ENCODE results near the gene RNF213.
A peak's percentile ranks its signal among the peaks of the same experiment; 100 is the strongest.

RNF213 gene

DNA sequence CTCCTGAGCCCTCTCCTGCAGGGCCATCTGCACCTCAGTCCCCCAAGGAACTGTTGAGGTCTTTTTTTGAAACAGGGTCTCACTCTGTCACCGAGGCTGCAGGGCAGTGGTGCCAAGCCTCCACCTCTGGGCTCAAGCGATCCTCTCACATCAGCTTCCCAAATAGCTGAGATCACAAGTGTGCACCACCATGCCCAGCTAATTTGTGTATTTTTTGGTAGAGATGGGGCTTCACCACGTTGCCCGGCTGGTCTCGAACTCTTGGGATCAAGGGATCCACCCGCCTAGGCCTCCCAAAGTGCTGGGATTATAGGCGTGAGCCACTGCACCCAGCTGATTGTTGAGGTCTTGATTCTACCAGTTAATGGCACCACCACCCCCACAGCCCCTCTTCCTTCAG, 126.4 kb downstream of the RNF213 start:
- H4K8ac ChIP-seq (ENCODE audit: low read depth, low read length), result no peak overlapping the region
- no peaks in the 10 kb centered on the region for H3K9me3 ChIP-seq (ENCODE audit: insufficient read depth, low read depth, low read length)
- no peak overlapping the region for H4K12ac ChIP-seq (ENCODE audit: low read depth, low read length)
- no peak overlapping the region for H3K23ac ChIP-seq (ENCODE audit: low read length)
- H3K4ac ChIP-seq (ENCODE audit: low read depth, low read length), result no peak overlapping the region
- H4K91ac ChIP-seq (ENCODE audit: low read depth, low read length), result no peak overlapping the region
- H3K4me3 ChIP-seq (ENCODE audit: low read depth, low read length), result no peak overlapping the region
- H3K27me3 ChIP-seq (ENCODE audit: insufficient read depth, low read length), result no peaks in the 10 kb centered on the region
- H3K18ac ChIP-seq (ENCODE audit: low read length), result no peak overlapping the region
- peaks cover 8 to 16% of the 10 kb centered on the region in 2 experiments for H3K4me1 ChIP-seq (ENCODE audit: control insufficient read depth in 1 of 2, insufficient read depth in 2 of 2, low read length in 2 of 2)
- H3K9ac ChIP-seq (ENCODE audit: low read length), result peak overlapping the region; percentile 22
- no peak overlapping the region for H3K14ac ChIP-seq (ENCODE audit: low read length)
- no peak overlapping the region for H3K27ac ChIP-seq (ENCODE audit: low read depth, low read length)
- WGBS (ENCODE audit: extremely low coverage, insufficient coverage, insufficient read length), result no CpG with 5 or more reads among the region's 7 CpGs
- no peak overlapping the region for H2BK5ac ChIP-seq (ENCODE audit: low read depth, low read length, poor library complexity)
- H3K79me1 ChIP-seq (ENCODE audit: low read length), result no peaks in the 10 kb centered on the region
- no peak for DNase-seq
- H2BK120ac ChIP-seq (ENCODE audit: insufficient read depth, low read length, poor library complexity), result no peak overlapping the region
- H3K79me2 ChIP-seq (ENCODE audit: control insufficient read depth, insufficient read depth, low read length, poor library complexity), result no peaks in the 10 kb centered on the region
- no peak overlapping the region for H2AK5ac ChIP-seq (ENCODE audit: low read length)
- no peak overlapping the region for H3K4me2 ChIP-seq (ENCODE audit: low read length)
- H2AFZ ChIP-seq (ENCODE audit: insufficient read depth, low read length, poor library complexity), result no peak overlapping the region
- peaks cover 50 to 53% of the 10 kb centered on the region in 2 experiments for H3K36me3 ChIP-seq (ENCODE audit: control insufficient read depth in 1 of 2, insufficient read depth in 2 of 2, low read length in 2 of 2)
- no peak overlapping the region for H2BK12ac ChIP-seq (ENCODE audit: low read length)

DNA sequence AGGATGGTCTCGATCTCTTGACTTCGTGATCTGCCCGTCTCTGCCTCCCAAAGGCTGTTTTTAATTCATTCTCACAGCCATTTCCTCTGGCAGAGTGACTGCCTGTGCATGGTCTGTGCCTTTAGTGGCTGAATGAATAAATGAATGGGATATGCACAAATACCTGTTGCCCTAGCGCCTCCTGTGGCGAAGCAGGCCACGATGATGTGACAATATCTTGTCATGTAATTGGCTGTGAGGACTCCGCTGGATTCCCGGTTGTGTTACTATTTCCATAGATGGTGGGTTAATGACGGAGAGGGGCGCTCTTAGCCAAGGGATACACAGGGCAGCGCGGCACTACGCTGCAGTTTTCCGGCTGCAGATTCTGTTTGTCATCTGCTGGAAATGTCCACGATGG, 127.5 kb downstream of the RNF213 start:
- no peak overlapping the region for H4K8ac ChIP-seq (ENCODE audit: low read depth, low read length)
- H3K4me3 ChIP-seq (ENCODE audit: low read depth, low read length), result no peak overlapping the region
- H3K14ac ChIP-seq (ENCODE audit: low read length), result no peak overlapping the region
- peaks cover 51 to 52% of the 10 kb centered on the region in 2 experiments for H3K36me3 ChIP-seq (ENCODE audit: control insufficient read depth in 1 of 2, insufficient read depth in 2 of 2, low read length in 2 of 2)
- H3K79me1 ChIP-seq (ENCODE audit: low read length), result no peaks in the 10 kb centered on the region
- no peak overlapping the region for H2BK120ac ChIP-seq (ENCODE audit: insufficient read depth, low read length, poor library complexity)
- no peak overlapping the region for H3K27ac ChIP-seq (ENCODE audit: low read depth, low read length)
- H3K4me1 ChIP-seq (ENCODE audit: control insufficient read depth in 1 of 2, insufficient read depth in 2 of 2, low read length in 2 of 2), result peaks cover 8 to 16% of the 10 kb centered on the region in 2 experiments
- H3K23ac ChIP-seq (ENCODE audit: low read length), result no peak overlapping the region
- H2AK5ac ChIP-seq (ENCODE audit: low read length), result no peak overlapping the region
- no peak for DNase-seq
- no peak overlapping the region for H3K9ac ChIP-seq (ENCODE audit: low read length)
- no peaks in the 10 kb centered on the region for H3K27me3 ChIP-seq (ENCODE audit: insufficient read depth, low read length)
- no peak overlapping the region for H4K91ac ChIP-seq (ENCODE audit: low read depth, low read length)
- H2BK5ac ChIP-seq (ENCODE audit: low read depth, low read length, poor library complexity), result no peak overlapping the region
- H2BK12ac ChIP-seq (ENCODE audit: low read length), result no peak overlapping the region
- no peaks in the 10 kb centered on the region for H3K79me2 ChIP-seq (ENCODE audit: control insufficient read depth, insufficient read depth, low read length, poor library complexity)
- no peak overlapping the region for H3K4me2 ChIP-seq (ENCODE audit: low read length)
- WGBS (ENCODE audit: extremely low coverage, insufficient coverage, insufficient read length), result no CpG with 5 or more reads among the region's 15 CpGs
- no peak overlapping the region for H2AFZ ChIP-seq (ENCODE audit: insufficient read depth, low read length, poor library complexity)
- no peak overlapping the region for H3K4ac ChIP-seq (ENCODE audit: low read depth, low read length)
- H4K12ac ChIP-seq (ENCODE audit: low read depth, low read length), result no peak overlapping the region
- no peak overlapping the region for H3K18ac ChIP-seq (ENCODE audit: low read length)
- no peaks in the 10 kb centered on the region for H3K9me3 ChIP-seq (ENCODE audit: insufficient read depth, low read depth, low read length)

DNA sequence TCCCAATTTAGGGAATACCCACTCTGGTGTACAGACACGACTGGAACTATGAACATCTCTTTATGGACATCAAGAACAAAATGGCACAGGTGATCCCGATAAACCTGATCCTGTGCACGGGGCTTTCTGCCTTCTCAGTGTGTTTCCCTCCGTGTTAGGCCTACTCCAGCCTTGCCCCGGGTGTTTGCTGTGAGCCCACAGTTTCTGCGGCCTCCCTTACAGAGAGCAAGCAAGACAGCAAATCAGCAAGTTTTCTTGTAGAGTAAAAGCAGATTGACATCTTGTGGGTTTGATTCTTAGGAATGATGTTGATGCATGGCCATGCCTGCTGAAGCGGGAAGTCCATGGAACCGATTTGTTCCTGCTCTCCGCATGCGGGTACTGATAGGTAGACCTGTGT, 127.9 kb downstream of the RNF213 start:
- Histone ChIP-seq H3K79me1 (ENCODE audit: low read length) (no peaks in the 10 kb centered on the region), H3K79me2 (ENCODE audit: control insufficient read depth, insufficient read depth, low read length, poor library complexity) (no peaks in the 10 kb centered on the region), H3K4me2 (ENCODE audit: low read length) (no peak overlapping the region), H3K27me3 (ENCODE audit: insufficient read depth, low read length) (no peaks in the 10 kb centered on the region), H3K4ac (ENCODE audit: low read depth, low read length) (no peak overlapping the region), H3K9ac (ENCODE audit: low read length) (no peak overlapping the region), H3K36me3 (ENCODE audit: control insufficient read depth in 1 of 2, insufficient read depth in 2 of 2, low read length in 2 of 2) (peaks cover 52% of the 10 kb centered on the region in 2 experiments), H3K18ac (ENCODE audit: low read length) (no peak overlapping the region), H3K14ac (ENCODE audit: low read length) (no peak overlapping the region), H3K23ac (ENCODE audit: low read length) (no peak overlapping the region), H4K91ac (ENCODE audit: low read depth, low read length) (peak overlapping the region; percentile 3), H3K27ac (ENCODE audit: low read depth, low read length) (no peak overlapping the region), H2AFZ (ENCODE audit: insufficient read depth, low read length, poor library complexity) (no peak overlapping the region), H3K9me3 (ENCODE audit: insufficient read depth, low read depth, low read length) (no peaks in the 10 kb centered on the region), H2BK12ac (ENCODE audit: low read length) (no peak overlapping the region), H3K4me3 (ENCODE audit: low read depth, low read length) (no peak overlapping the region), H4K12ac (ENCODE audit: low read depth, low read length) (no peak overlapping the region), H2BK120ac (ENCODE audit: insufficient read depth, low read length, poor library complexity) (no peak overlapping the region), H3K4me1 (ENCODE audit: control insufficient read depth in 1 of 2, insufficient read depth in 2 of 2, low read length in 2 of 2) (peaks cover 8 to 16% of the 10 kb centered on the region in 2 experiments), H4K8ac (ENCODE audit: low read depth, low read length) (no peak overlapping the region), H2BK5ac (ENCODE audit: low read depth, low read length, poor library complexity) (no peak overlapping the region), H2AK5ac (ENCODE audit: low read length) (no peak overlapping the region)
- no CpG with 5 or more reads among the region's 10 CpGs for WGBS (ENCODE audit: extremely low coverage, insufficient coverage, insufficient read length)
- no peak for DNase-seq

DNA sequence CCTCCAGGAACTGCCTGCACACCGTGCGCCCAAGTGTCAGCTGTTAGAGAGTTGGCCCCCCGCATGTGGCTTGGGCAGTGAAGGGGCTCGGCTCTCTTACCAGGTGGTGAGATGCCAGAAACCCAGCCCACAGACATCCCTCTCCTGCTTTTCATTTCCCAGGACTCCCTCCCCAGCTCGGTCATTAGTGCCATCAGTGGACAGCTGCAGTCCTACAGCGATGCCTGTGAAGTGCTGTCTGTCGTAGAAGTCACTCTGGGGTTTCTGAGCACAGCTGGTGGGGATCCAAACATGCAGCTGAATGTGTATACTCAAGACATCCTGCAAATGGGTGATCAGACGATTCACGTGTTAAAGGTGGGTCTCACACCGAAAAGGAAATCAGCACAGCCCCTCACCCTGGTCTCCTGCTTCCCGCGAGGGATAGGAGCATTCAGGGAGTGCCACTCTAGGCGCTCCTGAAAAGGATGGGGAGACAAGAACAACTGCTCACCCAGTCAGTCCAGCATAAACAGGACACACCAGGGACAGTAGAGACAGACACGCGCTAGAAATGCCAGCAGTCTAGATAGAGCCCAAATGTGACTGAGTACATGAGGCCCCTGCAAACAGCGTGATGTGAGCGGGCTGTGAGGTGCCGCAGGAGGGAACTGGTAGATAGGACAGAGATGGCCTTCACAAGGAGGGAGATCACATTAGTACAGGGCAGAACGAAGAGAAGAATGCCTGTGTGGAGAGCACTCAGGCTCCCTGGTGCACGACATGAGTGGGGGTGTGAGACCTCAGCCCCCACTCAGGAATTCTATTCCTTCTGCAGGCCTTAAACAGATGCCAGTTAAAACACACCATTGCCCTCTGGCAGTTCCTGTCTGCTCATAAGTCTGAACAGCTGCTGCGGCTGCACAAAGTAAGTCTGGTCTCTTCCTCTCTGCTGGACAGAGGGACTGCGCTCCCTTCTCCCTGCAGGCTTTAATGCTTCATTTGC, 128.7 kb downstream of the RNF213 start:
- Histone ChIP-seq H3K14ac (ENCODE audit: low read length) (no peak overlapping the region), H3K27ac (ENCODE audit: low read depth, low read length) (peak overlapping the region; percentile 51), H3K23ac (ENCODE audit: low read length) (no peak overlapping the region), H3K4ac (ENCODE audit: low read depth, low read length) (no peak overlapping the region), H3K27me3 (ENCODE audit: insufficient read depth, low read length) (no peaks in the 10 kb centered on the region), H2BK5ac (ENCODE audit: low read depth, low read length, poor library complexity) (no peak overlapping the region), H3K36me3 (ENCODE audit: control insufficient read depth in 1 of 2, insufficient read depth in 2 of 2, low read length in 2 of 2) (peaks cover 46 to 49% of the 10 kb centered on the region in 2 experiments), H4K12ac (ENCODE audit: low read depth, low read length) (no peak overlapping the region), H2BK120ac (ENCODE audit: insufficient read depth, low read length, poor library complexity) (no peak overlapping the region), H3K4me3 (ENCODE audit: low read depth, low read length) (no peak overlapping the region), H2BK12ac (ENCODE audit: low read length) (no peak overlapping the region), H3K9me3 (ENCODE audit: insufficient read depth, low read depth, low read length) (no peaks in the 10 kb centered on the region), H3K4me2 (ENCODE audit: low read length) (peak overlapping the region; percentile 2), H4K8ac (ENCODE audit: low read depth, low read length) (no peak overlapping the region), H3K79me2 (ENCODE audit: control insufficient read depth, insufficient read depth, low read length, poor library complexity) (no peaks in the 10 kb centered on the region), H3K18ac (ENCODE audit: low read length) (no peak overlapping the region), H3K9ac (ENCODE audit: low read length) (no peak overlapping the region), H2AK5ac (ENCODE audit: low read length) (no peak overlapping the region), H3K4me1 (ENCODE audit: control insufficient read depth in 1 of 2, insufficient read depth in 2 of 2, low read length in 2 of 2) (peaks cover 8 to 16% of the 10 kb centered on the region in 2 experiments), H4K91ac (ENCODE audit: low read depth, low read length) (peak overlapping the region; percentile 3), H2AFZ (ENCODE audit: insufficient read depth, low read length, poor library complexity) (no peak overlapping the region), H3K79me1 (ENCODE audit: low read length) (no peaks in the 10 kb centered on the region)
- no CpG with 5 or more reads among the region's 22 CpGs for WGBS (ENCODE audit: extremely low coverage, insufficient coverage, insufficient read length)
- DNase-seq, result no peak
